ENCODE measurements around the gene RTN4.

- no peak for TF ChIP-seq ZNF70 (CRISPR knock-in tag; IDR thresholded peaks at IDR 0.05)
- no peak for TF ChIP-seq ZFP3 (CRISPR knock-in tag; IDR thresholded peaks at IDR 0.05)
- no peak for TF ChIP-seq SNAI2 (CRISPR knock-in tag; IDR thresholded peaks at IDR 0.05)
- TF ChIP-seq ZC3H10 (CRISPR knock-in tag; IDR thresholded peaks at IDR 0.05) = no peak
- TF ChIP-seq TOX (CRISPR knock-in tag; IDR thresholded peaks at IDR 0.05; ENCODE audit: borderline replicate concordance) = no peak
- TF ChIP-seq ESRRG (CRISPR knock-in tag; IDR thresholded peaks at IDR 0.05) = no peak
- TF ChIP-seq ARNTL (CRISPR knock-in tag; IDR thresholded peaks at IDR 0.05; ENCODE audit: borderline replicate concordance, low read depth) = no peak
- TF ChIP-seq CREB5 (CRISPR knock-in tag; IDR thresholded peaks at IDR 0.05; ENCODE audit: low read depth) = no peak
- no peak for TF ChIP-seq ZFP30 (CRISPR knock-in tag; IDR thresholded peaks at IDR 0.05)
- TF ChIP-seq ZNF565 (CRISPR knock-in tag; conservative IDR thresholded peaks at IDR 0.05; ENCODE audit: low read depth) = no peak
- TF ChIP-seq TCF4 (CRISPR knock-in tag; IDR thresholded peaks at IDR 0.05; ENCODE audit: borderline replicate concordance) = no peak
- TF ChIP-seq, protein P1, sequence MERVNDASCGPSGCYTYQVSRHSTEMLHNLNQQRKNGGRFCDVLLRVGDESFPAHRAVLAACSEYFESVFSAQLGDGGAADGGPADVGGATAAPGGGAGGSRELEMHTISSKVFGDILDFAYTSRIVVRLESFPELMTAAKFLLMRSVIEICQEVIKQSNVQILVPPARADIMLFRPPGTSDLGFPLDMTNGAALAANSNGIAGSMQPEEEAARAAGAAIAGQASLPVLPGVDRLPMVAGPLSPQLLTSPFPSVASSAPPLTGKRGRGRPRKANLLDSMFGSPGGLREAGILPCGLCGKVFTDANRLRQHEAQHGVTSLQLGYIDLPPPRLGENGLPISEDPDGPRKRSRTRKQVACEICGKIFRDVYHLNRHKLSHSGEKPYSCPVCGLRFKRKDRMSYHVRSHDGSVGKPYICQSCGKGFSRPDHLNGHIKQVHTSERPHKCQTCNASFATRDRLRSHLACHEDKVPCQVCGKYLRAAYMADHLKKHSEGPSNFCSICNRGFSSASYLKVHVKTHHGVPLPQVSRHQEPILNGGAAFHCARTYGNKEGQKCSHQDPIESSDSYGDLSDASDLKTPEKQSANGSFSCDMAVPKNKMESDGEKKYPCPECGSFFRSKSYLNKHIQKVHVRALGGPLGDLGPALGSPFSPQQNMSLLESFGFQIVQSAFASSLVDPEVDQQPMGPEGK (CRISPR knock-in tag; IDR thresholded peaks at IDR 0.05; ENCODE audit: borderline replicate concordance) = no peak
Observed at GRCh38 chr2:55085113-55086040, 35.1 kb upstream of the RTN4 start.
